H9 (cell line): ENCODE data around the gene ATG9B. TPM values are rescaled to one million over a fixed set of nuclear protein-coding genes. Genes with fewer than 3 reads are reported as not detected.

Source experiments
- DNase-seq: peaks from one replicate; pipeline ENCODE4 v3.0.0-alpha.2; 2017
- H2AFZ ChIP-seq: one replicate; pipeline ENCODE4 v1.6.1; 2013; ENCODE audit warnings: mild to moderate bottlenecking, low read length, control low read depth, moderate library complexity
- H2AK5ac ChIP-seq: 2 replicates; pipeline ENCODE4 v1.6.1; 2013; ENCODE audit warnings: low read length, control low read depth, mixed read lengths; ENCODE audit not compliant: insufficient read length
- H2BK120ac ChIP-seq: one replicate; pipeline ENCODE4 v1.6.1; 2013; ENCODE audit warnings: low read depth, mild to moderate bottlenecking, low read length, control low read depth, inconsistent platforms; ENCODE audit not compliant: poor library complexity, severe bottlenecking
- H2BK12ac ChIP-seq: 2 replicates; pipeline ENCODE4 v1.6.1; 2013; ENCODE audit warnings: low read length, control low read depth, mixed read lengths, low read depth; ENCODE audit not compliant: insufficient read length
- H2BK15ac ChIP-seq: 2 replicates; pipeline ENCODE4 v1.6.1; 2013; ENCODE audit warnings: low read depth, low read length, control low read depth
- H2BK20ac ChIP-seq: one replicate; pipeline ENCODE4 v1.6.1; 2013; ENCODE audit warnings: low read depth, mild to moderate bottlenecking, low read length, control low read depth, inconsistent platforms; ENCODE audit not compliant: poor library complexity, severe bottlenecking
- H2BK5ac ChIP-seq: 2 replicates; pipeline ENCODE4 v1.6.1; 2013; ENCODE audit warnings: low read length, control low read depth, mixed read lengths; ENCODE audit not compliant: insufficient read length
- H3K14ac ChIP-seq: 2 replicates; pipeline ENCODE4 v1.6.1; 2013; ENCODE audit warnings: low read length, control low read depth; ENCODE audit not compliant: insufficient read depth
- H3K18ac ChIP-seq: 2 replicates; pipeline ENCODE4 v1.6.1; 2013; ENCODE audit warnings: low read depth, mild to moderate bottlenecking, mixed read lengths, low read length, control low read depth; ENCODE audit not compliant: insufficient read length
- H3K23ac ChIP-seq: 2 replicates; pipeline ENCODE4 v1.6.1; 2013; ENCODE audit warnings: low read length, control low read depth, mixed read lengths, low read depth; ENCODE audit not compliant: insufficient read length
- H3K23me2 ChIP-seq: 2 replicates; pipeline ENCODE4 v1.6.1; 2013; ENCODE audit warnings: low read depth, mild to moderate bottlenecking, mixed read lengths, low read length, control low read depth; ENCODE audit not compliant: insufficient read length, poor library complexity, severe bottlenecking
- H3K27ac ChIP-seq: 2 replicates; pipeline ENCODE4 v1.5.1; 2013; ENCODE audit warnings: low read length, control low read depth, mixed read lengths, low read depth; ENCODE audit not compliant: insufficient read length
- H3K27me3 ChIP-seq: 2 replicates; pipeline ENCODE4 v1.6.1; 2013; ENCODE audit warnings: low read length, control low read depth, inconsistent platforms; ENCODE audit not compliant: insufficient read depth
- H3K4ac ChIP-seq: 2 replicates; pipeline ENCODE4 v1.6.1; 2013; ENCODE audit warnings: low read depth, mild to moderate bottlenecking, control low read depth, inconsistent platforms, low read length, moderate library complexity
- H3K4me1 ChIP-seq: 2 replicates; pipeline ENCODE4 v1.6.1; 2013; ENCODE audit warnings: low read length, control low read depth, inconsistent platforms; ENCODE audit not compliant: insufficient read depth
- H3K4me2 ChIP-seq: 2 replicates; pipeline ENCODE4 v1.6.1; 2013; ENCODE audit warnings: low read length, control low read depth, mixed read lengths; ENCODE audit not compliant: insufficient read length, insufficient read depth
- H3K56ac ChIP-seq: 2 replicates; pipeline ENCODE4 v1.6.1; 2013; ENCODE audit warnings: low read depth, mild to moderate bottlenecking, mixed read lengths, low read length, control low read depth; ENCODE audit not compliant: insufficient read length
- H3K79me1 ChIP-seq: 2 replicates; pipeline ENCODE4 v1.6.1; 2013; ENCODE audit warnings: low read depth, mild to moderate bottlenecking, moderate library complexity, low read length, control low read depth, inconsistent platforms; ENCODE audit not compliant: insufficient read depth, poor library complexity, severe bottlenecking
- H3K79me2 ChIP-seq: 2 replicates; pipeline ENCODE4 v1.6.1; 2013; ENCODE audit warnings: low read length, control low read depth, inconsistent platforms; ENCODE audit not compliant: insufficient read depth
- H3K9ac ChIP-seq: 2 replicates; pipeline ENCODE4 v1.6.1; 2013; ENCODE audit warnings: low read length, control low read depth, mixed read lengths; ENCODE audit not compliant: insufficient read length; ENCODE audit errors: extremely low read depth
- H3K9me3 ChIP-seq: one replicate; pipeline ENCODE4 v1.6.1; 2013; ENCODE audit warnings: low read depth, low read length, inconsistent platforms; ENCODE audit not compliant: control insufficient read depth
- H3T11ph ChIP-seq: one replicate; pipeline ENCODE4 v1.6.1; 2013; ENCODE audit warnings: mild to moderate bottlenecking, low read length, control low read depth, inconsistent platforms
- H4K20me1 ChIP-seq: one replicate; pipeline ENCODE4 v1.6.1; 2013; ENCODE audit not compliant: control insufficient read depth, insufficient read length, insufficient read depth
- H4K5ac ChIP-seq: 2 replicates; pipeline ENCODE4 v1.6.1; 2013; ENCODE audit warnings: low read depth, mild to moderate bottlenecking, mixed read lengths, low read length, control low read depth; ENCODE audit not compliant: insufficient read length
- H4K8ac ChIP-seq: replicated peaks from 2 replicates; pipeline ENCODE4 v1.6.1; 2013; ENCODE audit warnings: low read length, control low read depth, mixed read lengths, low read depth; ENCODE audit not compliant: insufficient read length
- H4K91ac ChIP-seq: 2 replicates; pipeline ENCODE4 v1.6.1; 2013; ENCODE audit warnings: low read depth, mild to moderate bottlenecking, moderate library complexity, mixed read lengths, low read length, control low read depth; ENCODE audit not compliant: insufficient read length
- H3K27ac Mint-ChIP-seq, 3 experiments: 2 replicates in 2 of 3; 3 replicates in 1 of 3; pipeline ENCODE4 v1.8.0; 2020 to 2021; ENCODE audit warnings: mixed read lengths in 3 of 3, mild to moderate bottlenecking in 1 of 3, moderate library complexity in 1 of 3
- H3K27me3 Mint-ChIP-seq: 2 replicates; pipeline ENCODE4 v1.8.0; 2021; ENCODE audit warnings: low read depth, mild to moderate bottlenecking, moderate library complexity, mixed read lengths
- H3K36me3 Mint-ChIP-seq, 3 experiments: 2 replicates in 2 of 3; 3 replicates in 1 of 3; pipeline ENCODE4 v1.8.0; 2020 to 2021; ENCODE audit warnings: low read depth in 3 of 3, mixed read lengths in 3 of 3; ENCODE audit not compliant: insufficient read depth in 1 of 3
- H3K4me1 Mint-ChIP-seq, 2 experiments: 2 replicates each; pipeline ENCODE4 v1.8.0; 2020; ENCODE audit warnings: mixed read lengths in 2 of 2
- H3K4me3 Mint-ChIP-seq, 2 experiments: 2 replicates in 1 of 2; 3 replicates in 1 of 2; pipeline ENCODE4 v1.8.0; 2020 to 2021; ENCODE audit warnings: mild to moderate bottlenecking in 2 of 2, mixed read lengths in 2 of 2, moderate library complexity in 1 of 2
- H3K9me3 Mint-ChIP-seq, 2 experiments: 2 replicates in 1 of 2; 3 replicates in 1 of 2; pipeline ENCODE4 v1.8.0; 2020; ENCODE audit warnings: mild to moderate bottlenecking in 2 of 2, mixed read lengths in 2 of 2, moderate library complexity in 1 of 2
- CTCF ChIP-seq: fragments of 200-600 bp; sonication (generic); conservative IDR thresholded peaks from 3 replicates; pipeline ENCODE4 v1.8.0; 2021; ENCODE audit warnings: antibody characterized with exemption, mild to moderate bottlenecking
- WGBS: extraction: QIAGEN DNeasy Blood & Tissue Kit; methylation state at CpG from one replicate; pipeline ENCODE4 v1.1.7; 2013; ENCODE audit warnings: missing lambda C conversion rate, low lambda C conversion rate, mixed read lengths; ENCODE audit not compliant: insufficient read length; ENCODE audit errors: extremely low coverage; 5-methylcytosine and 5-hydroxymethylcytosine counted together
- total RNA-seq: library from RNA; stranded (reverse); gene quantifications from 2 replicates; pipeline ENCODE4 v1.2.1, GENCODE V29; 2021

Gene ATG9B
- total RNA-seq, 1 experiment from 2014 or later: 1.5 TPM

DNA sequence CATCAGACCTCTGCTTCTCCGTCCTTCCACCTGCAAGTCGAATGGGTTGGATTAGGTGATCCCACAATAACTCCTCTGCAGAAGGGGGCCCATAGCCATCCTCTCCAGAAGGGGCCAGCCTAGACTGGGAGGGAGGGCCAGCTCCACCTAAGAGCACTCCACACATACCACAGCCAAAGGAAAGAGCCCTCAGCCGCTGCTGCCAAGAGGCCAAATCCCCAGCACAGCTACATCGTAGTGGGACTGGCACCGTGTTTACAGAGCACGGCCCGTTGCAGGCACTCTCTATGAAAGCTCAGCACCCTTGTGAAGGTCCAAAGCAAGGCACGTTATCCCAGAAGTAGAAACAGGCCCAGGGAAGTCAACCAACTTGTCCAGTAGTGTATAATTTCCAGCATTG, 51.6 kb downstream of the ATG9B start:
- Histone ChIP-seq H2BK12ac (no peak overlapping the region), H4K8ac (no peak overlapping the region), H3K79me2 (no peaks in the 10 kb centered on the region), H2BK5ac (no peak overlapping the region), H2BK120ac (no peak overlapping the region), H3K27me3 (peaks cover 7% of the 10 kb centered on the region; the same call in 1 of the 2 replicates), H3K9me3 (no peaks in the 10 kb centered on the region), H4K91ac (no peak overlapping the region), H3K4me2 (no peak overlapping the region), H2BK15ac (no peak overlapping the region), H3K4ac (no peak overlapping the region), H3T11ph (no peak overlapping the region), H3K9ac (no peak overlapping the region), H4K20me1 (no peaks in the 10 kb centered on the region), H3K14ac (no peak overlapping the region), H3K56ac (no peak overlapping the region), H3K18ac (no peak overlapping the region), H3K23ac (no peak overlapping the region), H2AFZ (no peak overlapping the region), H2BK20ac (no peak overlapping the region), H3K79me1 (no peaks in the 10 kb centered on the region), H3K4me1 (peaks cover 5% of the 10 kb centered on the region; the same call in 1 of the 2 replicates), H2AK5ac (no peak overlapping the region), H4K5ac (no peak overlapping the region), H3K27ac (no peak overlapping the region), H3K23me2 (peaks cover 8% of the 10 kb centered on the region)
- H3K4me3 Mint-ChIP-seq: no peak overlapping the region
- no peak for DNase-seq
- H3K27me3 Mint-ChIP-seq: peaks cover 60% of the 10 kb centered on the region
- no peak for TF ChIP-seq CTCF
- no CpG with 5 or more reads among the region's 8 CpGs for WGBS
- H3K27ac Mint-ChIP-seq: no peak overlapping the region; a peak in 1 of 7 replicates
- H3K4me1 Mint-ChIP-seq: peaks cover 45 to 67% of the 10 kb centered on the region in 2 experiments
- no peaks in the 10 kb centered on the region; a peak in 1 of 5 replicates for H3K9me3 Mint-ChIP-seq
- peaks cover 0 to 3% (median 0%) of the 10 kb centered on the region in 3 experiments; a peak in 3 of 7 replicates for H3K36me3 Mint-ChIP-seq
